ENCODE results near the gene NOP16.

DNA sequence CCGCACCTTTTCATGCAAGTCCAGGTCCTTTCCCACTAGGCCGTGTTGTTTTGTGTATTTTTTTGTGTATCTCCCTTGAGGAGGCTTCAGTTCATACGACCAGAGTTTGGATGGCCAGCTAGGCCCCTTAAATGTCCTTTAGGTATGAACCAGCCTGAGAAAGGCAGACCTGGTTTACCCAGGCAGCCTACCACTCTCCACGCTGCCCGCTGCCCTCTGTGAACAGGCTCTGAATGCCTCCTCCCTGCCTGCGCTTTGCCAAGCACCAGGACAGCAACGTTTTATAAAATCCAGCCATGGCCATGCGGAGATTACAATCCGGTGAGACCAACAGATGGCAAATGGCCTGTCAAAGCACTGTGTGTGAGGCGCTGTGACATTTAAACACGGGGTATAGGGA is 28.6 kb upstream of the NOP16 start:
- TF ChIP-seq, protein P1, sequence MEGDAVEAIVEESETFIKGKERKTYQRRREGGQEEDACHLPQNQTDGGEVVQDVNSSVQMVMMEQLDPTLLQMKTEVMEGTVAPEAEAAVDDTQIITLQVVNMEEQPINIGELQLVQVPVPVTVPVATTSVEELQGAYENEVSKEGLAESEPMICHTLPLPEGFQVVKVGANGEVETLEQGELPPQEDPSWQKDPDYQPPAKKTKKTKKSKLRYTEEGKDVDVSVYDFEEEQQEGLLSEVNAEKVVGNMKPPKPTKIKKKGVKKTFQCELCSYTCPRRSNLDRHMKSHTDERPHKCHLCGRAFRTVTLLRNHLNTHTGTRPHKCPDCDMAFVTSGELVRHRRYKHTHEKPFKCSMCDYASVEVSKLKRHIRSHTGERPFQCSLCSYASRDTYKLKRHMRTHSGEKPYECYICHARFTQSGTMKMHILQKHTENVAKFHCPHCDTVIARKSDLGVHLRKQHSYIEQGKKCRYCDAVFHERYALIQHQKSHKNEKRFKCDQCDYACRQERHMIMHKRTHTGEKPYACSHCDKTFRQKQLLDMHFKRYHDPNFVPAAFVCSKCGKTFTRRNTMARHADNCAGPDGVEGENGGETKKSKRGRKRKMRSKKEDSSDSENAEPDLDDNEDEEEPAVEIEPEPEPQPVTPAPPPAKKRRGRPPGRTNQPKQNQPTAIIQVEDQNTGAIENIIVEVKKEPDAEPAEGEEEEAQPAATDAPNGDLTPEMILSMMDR (IDR thresholded peaks at IDR 0.05 in 4 of 5, conservative IDR thresholded peaks at IDR 0.05 in 1 of 5) = no peak
- no peak for TF ChIP-seq POLR2A (IDR thresholded peaks at IDR 0.05)

Measured in gastrocnemius medialis (tissue), 4 donors.